K562 (cell line): ENCODE measurements around the gene NR3C1.

Experiments used
- ARID1B ChIP-seq: fragments of 450-650 bp; IDR thresholded peaks from 2 replicates; pipeline ENCODE4 v1.6.1; 2016; ENCODE audit warnings: antibody characterized with exemption, mild to moderate bottlenecking, inconsistent platforms
- DMBX1 ChIP-seq: fragments of 250-450 bp; sonication (Bioruptor Pico); IDR thresholded peaks from 2 replicates; pipeline ENCODE4 v1.8.0; 2022; ENCODE audit warnings: inconsistent platforms, mild to moderate bottlenecking, moderate library complexity, borderline replicate concordance
- HNRNPK ChIP-seq: fragments of 200-400 bp; formaldehyde crosslinking; IDR thresholded peaks from one replicate; pipeline ENCODE4 v1.6.1; 2018; ENCODE audit warnings: mild to moderate bottlenecking, low read depth, low read length; ENCODE audit not compliant: poor library complexity, severe bottlenecking
- MEF2D ChIP-seq: conservative IDR thresholded peaks from 2 replicates; pipeline ENCODE4 v1.6.1; 2016; ENCODE audit warnings: low read depth, missing genetic modification characterization, missing compliant biosample characterization
- NELFE ChIP-seq: IDR thresholded peaks from 2 replicates; pipeline ENCODE4 v1.6.1; 2011; ENCODE audit warnings: mild to moderate bottlenecking; ENCODE audit not compliant: insufficient read depth, insufficient read length
- POLR2A ChIP-seq: fragments of 450-650 bp; conservative IDR thresholded peaks from 2 replicates; pipeline ENCODE4 v1.6.1; 2016
- POLR2AphosphoS5 ChIP-seq: IDR thresholded peaks from 2 replicates; pipeline ENCODE4 v1.6.1; 2011; ENCODE audit warnings: mild to moderate bottlenecking, low read depth, low read length, moderate library complexity; ENCODE audit not compliant: control insufficient read depth, insufficient read depth
- POU5F1 ChIP-seq: fragments of 150-350 bp; IDR thresholded peaks from 2 replicates; pipeline ENCODE4 v1.6.1; 2014; ENCODE audit warnings: borderline replicate concordance, low read length, low read depth, mild to moderate bottlenecking; ENCODE audit not compliant: partially characterized antibody
- SETDB1 ChIP-seq: IDR thresholded peaks from one replicate; pipeline ENCODE4 v1.6.1; 2012; ENCODE audit warnings: low read length, control low read depth, inconsistent platforms
- ZKSCAN1 ChIP-seq: fragments of 150-350 bp; IDR thresholded peaks from 2 replicates; pipeline ENCODE4 v1.6.1; 2016; ENCODE audit warnings: low read depth, low read length
- ZNF76 ChIP-seq: fragments of 250-450 bp; sonication (Bioruptor Pico); IDR thresholded peaks from 2 replicates; pipeline ENCODE4 v1.4.0; 2020; ENCODE audit warnings: mild to moderate bottlenecking, moderate library complexity, borderline replicate concordance
- ZZZ3 ChIP-seq: fragments of 450-650 bp; IDR thresholded peaks from 2 replicates; pipeline ENCODE4 v1.6.1; 2016; ENCODE audit warnings: antibody characterized with exemption, mild to moderate bottlenecking, moderate library complexity
- TF ChIP-seq, protein P1 (sequence below), 3 experiments: IDR thresholded peaks in 2 of 3; conservative IDR thresholded peaks in 1 of 3; 2 replicates each; pipeline ENCODE4 v1.5.1; 2011 to 2012; ENCODE audit warnings: low read length in 3 of 3, mild to moderate bottlenecking in 3 of 3, control low read depth in 2 of 3, improper control_type of control experiment in 1 of 3, inconsistent platforms in 1 of 3, low read depth in 1 of 3, mixed read lengths in 1 of 3, moderate library complexity in 1 of 3; ENCODE audit not compliant: insufficient read depth in 2 of 3

DNA sequence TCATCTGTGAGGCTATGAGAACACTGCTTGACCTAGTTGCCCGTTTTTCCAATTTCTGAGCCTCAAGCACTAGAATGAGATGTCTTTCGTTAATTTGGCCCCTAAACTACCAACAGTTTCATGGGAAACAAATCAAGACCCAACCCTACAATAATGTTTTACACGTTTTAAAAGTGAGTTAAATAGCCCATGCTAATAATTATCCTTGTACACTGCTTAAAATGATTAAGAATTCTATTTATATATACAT is 2.3 kb upstream of the NR3C1 start:
- TF ChIP-seq ZKSCAN1 (no peak), ZNF76 (CRISPR knock-in tag) (no peak), POLR2A (no peak), ZZZ3 (no peak), POLR2AphosphoS5 (no peak), DMBX1 (CRISPR knock-in tag) (no peak), SETDB1 (no peak), NELFE (no peak), HNRNPK (no peak), MEF2D (tag) (no peak), POU5F1 (no peak), ARID1B (no peak)
- TF ChIP-seq, protein P1, sequence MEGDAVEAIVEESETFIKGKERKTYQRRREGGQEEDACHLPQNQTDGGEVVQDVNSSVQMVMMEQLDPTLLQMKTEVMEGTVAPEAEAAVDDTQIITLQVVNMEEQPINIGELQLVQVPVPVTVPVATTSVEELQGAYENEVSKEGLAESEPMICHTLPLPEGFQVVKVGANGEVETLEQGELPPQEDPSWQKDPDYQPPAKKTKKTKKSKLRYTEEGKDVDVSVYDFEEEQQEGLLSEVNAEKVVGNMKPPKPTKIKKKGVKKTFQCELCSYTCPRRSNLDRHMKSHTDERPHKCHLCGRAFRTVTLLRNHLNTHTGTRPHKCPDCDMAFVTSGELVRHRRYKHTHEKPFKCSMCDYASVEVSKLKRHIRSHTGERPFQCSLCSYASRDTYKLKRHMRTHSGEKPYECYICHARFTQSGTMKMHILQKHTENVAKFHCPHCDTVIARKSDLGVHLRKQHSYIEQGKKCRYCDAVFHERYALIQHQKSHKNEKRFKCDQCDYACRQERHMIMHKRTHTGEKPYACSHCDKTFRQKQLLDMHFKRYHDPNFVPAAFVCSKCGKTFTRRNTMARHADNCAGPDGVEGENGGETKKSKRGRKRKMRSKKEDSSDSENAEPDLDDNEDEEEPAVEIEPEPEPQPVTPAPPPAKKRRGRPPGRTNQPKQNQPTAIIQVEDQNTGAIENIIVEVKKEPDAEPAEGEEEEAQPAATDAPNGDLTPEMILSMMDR (IDR thresholded peaks at IDR 0.05 in 2 of 3, conservative IDR thresholded peaks at IDR 0.05 in 1 of 3; ENCODE audit: insufficient read depth in 2 of 3, low read depth in 1 of 3, low read length in 3 of 3), result no peak
